Measurements from ENCODE around the gene GPATCH8. TPM values are rescaled to one million over a fixed set of nuclear protein-coding genes. Genes with fewer than 3 reads are reported as not detected.

The GPATCH8 gene
- total RNA-seq (2014; rRNA removed) (22.7 and 30.1 TPM in 2 replicates), Bru-seq, nascent RNA (percentile 92 among the genes with signal in this experiment), BruChase-seq, experiment 1, labeled RNA remaining after a 6-hour chase (percentile 87 among the genes with signal in this experiment), BruChase-seq, experiment 2, labeled RNA remaining after a 2-hour chase (percentile 92 among the genes with signal in this experiment)
- long read RNA-seq, full-length matches to known transcripts, result 73 of 164 reads
- long read RNA-seq, partial matches to known transcripts, result 4 of 164 reads
- long read RNA-seq, other reads (novel, unspliced or antisense), result 87 of 164 reads

GRCh38 chr17:44503147-44504029 lies at the start of gene GPATCH8:
GPATCH8 (minus strand) TSS chr17:44503406; CDS start chr17:44503370, 36 bp downstream.
- Histone ChIP-seq H3K9me2 (replicated peaks; ENCODE audit: low read length) (no peaks in the 10 kb centered on the region), H3K27ac (ENCODE audit: low read length) (peak within 1 kb of the TSS; percentile 66), H3K4me3 (ENCODE audit: low read length) (peak within 1 kb of the TSS; percentile 94), H4K20me1 (ENCODE audit: low read length) (peaks cover 35% of the 10 kb centered on the region), H3K27me3 (ENCODE audit: low read length) (no peaks in the 10 kb centered on the region), H3F3A (ENCODE audit: low read length, unreplicated experiment) (no peaks in the 10 kb centered on the region), H3K4me1 (ENCODE audit: insufficient read depth, low read length) (peaks cover 29% of the 10 kb centered on the region), H3K4me2 (ENCODE audit: low read length) (peak within 1 kb of the TSS; percentile 96), H3K9me3 (ENCODE audit: low read length) (no peaks in the 10 kb centered on the region), H3K36me3 (ENCODE audit: low read depth, low read length) (peaks cover 6% of the 10 kb centered on the region; the same call in 1 of the 2 replicates), H3K9ac (ENCODE audit: low read length) (peak within 1 kb of the TSS; percentile 95), H3K79me2 (ENCODE audit: low read length) (peaks cover 48% of the 10 kb centered on the region), H2AFZ (ENCODE audit: low read length) (peak within 1 kb of the TSS; percentile 97)
- intact Hi-C loops (cut with micrococcal nuclease), result loop anchor here (5.0 to 10.0 kb wide), 2 partner anchors 86 to 309 kb away; partner anchors contain the start of gene ATXN7L3
- peak; percentile 92 for ATAC-seq
- DNase-seq, result peak; percentile 97
- TF ChIP-seq EZH2phosphoT487 (IDR thresholded peaks at IDR 0.05; ENCODE audit: borderline replicate concordance, low read length) (no peak), EZH2 (IDR thresholded peaks at IDR 0.05; ENCODE audit: low read length, unreplicated experiment) (no peak), CTCF (conservative IDR thresholded peaks at IDR 0.05; ENCODE audit: low read depth, low read length) (no peak)
- ChIA-PET POLR2A (ENCODE audit: unreplicated experiment) (interaction anchor here (0.6 kb wide), 1 partner anchor 32 kb away, joined by 3 read pairs; no protein-coding TSS in a partner anchor), CTCF (interaction anchor here (0.6 kb wide), 1 partner anchor 146 kb away, joined by 4 read pairs; no protein-coding TSS in a partner anchor)
- BruUV-seq (replicated peaks), result TSS peak; percentile 96

- DNase-seq (no peak), ATAC-seq (no peak)
- Histone ChIP-seq H3K27me3 (ENCODE audit: low read length) (no peaks in the 10 kb centered on the region), H4K20me1 (ENCODE audit: low read length) (no peaks in the 10 kb centered on the region), H3K27ac (ENCODE audit: low read length) (no peak overlapping the region), H3K4me3 (ENCODE audit: low read length) (no peak overlapping the region), H3K9ac (ENCODE audit: low read length) (no peak overlapping the region), H3F3A (ENCODE audit: low read length, unreplicated experiment) (no peaks in the 10 kb centered on the region), H3K4me1 (ENCODE audit: insufficient read depth, low read length) (peaks cover 16% of the 10 kb centered on the region), H3K9me2 (replicated peaks; ENCODE audit: low read length) (no peaks in the 10 kb centered on the region), H3K79me2 (ENCODE audit: low read length) (no peaks in the 10 kb centered on the region), H3K36me3 (ENCODE audit: low read depth, low read length) (no peaks in the 10 kb centered on the region), H2AFZ (ENCODE audit: low read length) (no peak overlapping the region), H3K4me2 (ENCODE audit: low read length) (no peak overlapping the region), H3K9me3 (ENCODE audit: low read length) (no peaks in the 10 kb centered on the region)
- POLR2A ChIA-PET (ENCODE audit: unreplicated experiment), result no interaction called here
- intact Hi-C loops (cut with micrococcal nuclease), result no loop called here
- no TSS peak for BruUV-seq (replicated peaks)
- TF ChIP-seq EZH2 (IDR thresholded peaks at IDR 0.05; ENCODE audit: low read length, unreplicated experiment) (no peak), CTCF (conservative IDR thresholded peaks at IDR 0.05; ENCODE audit: low read depth, low read length) (no peak), EZH2phosphoT487 (IDR thresholded peaks at IDR 0.05; ENCODE audit: borderline replicate concordance, low read length) (no peak)
- CTCF ChIA-PET, result no interaction called here
These were observed 49.2 kb upstream of the GPATCH8 start for GRCh38 chr17:44552361-44552760.

All from PC-3 (cell line).